HG03097 (cell line): Measurements from ENCODE around the gene RXRA.
A peak's percentile ranks its signal among the peaks of the same experiment; 100 is the strongest.

Experiments used
- ATAC-seq: cut with Tn5 transposase; IDR thresholded peaks from one replicate; pipeline ENCODE4 v1.9.1; 2021; ENCODE audit not compliant: unreplicated experiment, low FRiP score

The RXRA gene

GRCh38 chr9:134393582-134394280, 67.5 kb downstream of the RXRA start:
- ATAC-seq: no peak

DNA sequence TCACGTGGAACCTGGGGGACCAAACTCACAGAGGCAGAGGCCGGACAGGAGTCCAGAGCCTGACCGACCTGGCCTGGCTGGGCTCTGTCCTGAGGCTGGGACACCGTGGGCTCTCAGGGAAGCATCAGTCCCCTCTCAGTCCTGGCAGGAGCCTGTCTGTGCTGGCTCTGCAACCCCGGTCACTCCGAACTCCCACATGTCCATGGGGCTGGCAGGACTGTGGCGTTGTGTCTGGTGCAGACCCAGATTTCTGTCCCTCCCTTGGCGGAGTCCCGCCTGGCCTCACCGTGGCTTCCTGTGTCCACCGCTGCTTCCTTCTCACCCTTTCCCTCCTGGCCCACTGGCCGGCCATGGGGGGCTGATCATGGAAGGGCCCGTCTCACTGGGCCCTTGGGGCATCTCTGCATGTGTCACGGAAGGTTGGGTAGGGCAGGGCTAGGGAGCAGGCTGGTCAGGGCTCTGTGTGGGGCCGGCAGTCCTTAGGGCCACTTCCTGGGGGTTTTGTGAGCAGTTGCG, 68.8 kb downstream of the RXRA start:
- no peak for ATAC-seq

GRCh38 chr9:134395737-134396257, 69.5 kb downstream of the RXRA start:
- no peak for ATAC-seq

- peak; percentile 32 for ATAC-seq
Observed at GRCh38 chr9:134396258-134396742, 70.0 kb downstream of the RXRA start.

DNA sequence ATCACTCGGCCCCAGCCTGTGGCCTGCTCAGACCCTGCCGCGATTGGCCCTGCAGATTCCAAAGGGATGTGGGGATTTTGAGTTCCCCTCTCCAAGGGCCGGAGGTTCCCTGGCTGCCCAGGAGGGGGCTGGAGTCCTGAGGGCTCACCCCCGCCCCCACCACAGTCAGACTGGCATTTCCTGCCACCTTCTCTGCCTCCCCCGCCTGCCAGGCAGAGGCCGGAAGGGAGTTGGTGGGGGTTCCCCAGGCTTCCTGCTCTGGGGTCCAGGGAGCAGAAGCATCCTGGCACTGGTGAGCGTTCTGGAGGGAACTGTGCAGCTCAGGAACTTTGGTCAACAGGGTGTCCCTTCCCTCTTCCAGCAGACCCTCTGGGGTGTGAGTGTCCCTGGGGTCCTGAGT, 70.6 kb downstream of the RXRA start:
- no peak for ATAC-seq

- no peak for ATAC-seq
Observed at GRCh38 chr9:134398756-134399155, 72.5 kb downstream of the RXRA start.

DNA sequence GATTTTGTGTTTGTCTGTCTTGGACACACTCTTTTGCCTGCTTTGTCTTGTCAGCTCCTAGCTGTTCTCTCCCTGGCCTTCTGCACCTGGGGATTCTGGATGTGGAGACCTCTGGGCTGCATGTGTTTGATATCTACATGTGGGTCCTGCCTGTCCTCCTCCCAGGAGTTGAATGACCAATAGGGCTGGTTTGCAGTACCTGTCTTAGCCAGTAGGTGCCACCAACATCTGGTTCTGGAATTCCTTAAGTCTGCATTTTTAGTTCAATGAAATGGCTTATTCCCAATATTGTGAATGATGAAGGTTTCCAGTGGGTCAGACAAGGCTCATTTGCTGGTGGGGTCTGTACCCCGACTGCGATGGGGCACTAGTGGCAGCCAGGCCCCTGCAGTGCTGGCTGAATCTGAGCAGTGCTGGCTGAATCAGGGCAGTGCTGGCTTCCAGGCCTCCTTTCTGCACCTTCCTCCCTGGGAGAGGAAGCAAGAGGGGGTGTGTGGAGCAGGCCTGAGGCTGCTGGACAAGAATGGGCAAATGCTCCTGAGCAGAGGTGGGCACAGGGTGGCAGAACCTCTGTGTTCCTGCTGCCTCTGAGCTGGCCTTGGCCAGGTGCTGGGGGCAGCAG, 73.3 kb downstream of the RXRA start:
- no peak for ATAC-seq

DNA sequence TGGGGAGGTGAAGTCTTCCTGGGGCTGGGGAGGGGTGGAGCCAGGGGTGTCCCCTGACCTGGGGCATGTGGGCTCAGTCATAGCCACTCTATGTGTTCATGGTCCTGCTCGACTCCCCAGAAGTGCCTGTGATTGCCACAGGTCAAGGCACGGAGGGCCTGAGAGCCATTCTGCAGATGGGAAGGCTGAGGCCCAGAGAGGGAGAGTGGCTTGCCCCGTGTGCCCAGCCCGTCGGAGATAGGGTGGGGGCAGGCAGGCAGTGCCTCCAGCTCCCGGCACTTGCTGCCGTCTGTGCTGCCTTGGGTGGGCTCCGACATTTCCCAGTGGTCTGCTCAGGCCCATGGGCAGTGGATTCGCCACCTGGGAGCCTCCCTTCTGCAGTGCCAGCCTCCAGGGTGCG, 74.0 kb downstream of the RXRA start:
- ATAC-seq: no peak

- ATAC-seq: no peak
Observed at GRCh38 chr9:134401391-134401790, 75.1 kb downstream of the RXRA start.

GRCh38 chr9:134402182-134402581, 75.9 kb downstream of the RXRA start:
- ATAC-seq: no peak

GRCh38 chr9:134403292-134403681, 77.0 kb downstream of the RXRA start:
- no peak for ATAC-seq

- ATAC-seq: no peak
Observed at GRCh38 chr9:134403682-134404301, 77.5 kb downstream of the RXRA start.

GRCh38 chr9:134404376-134405358, 78.4 kb downstream of the RXRA start:
- no peak for ATAC-seq

DNA sequence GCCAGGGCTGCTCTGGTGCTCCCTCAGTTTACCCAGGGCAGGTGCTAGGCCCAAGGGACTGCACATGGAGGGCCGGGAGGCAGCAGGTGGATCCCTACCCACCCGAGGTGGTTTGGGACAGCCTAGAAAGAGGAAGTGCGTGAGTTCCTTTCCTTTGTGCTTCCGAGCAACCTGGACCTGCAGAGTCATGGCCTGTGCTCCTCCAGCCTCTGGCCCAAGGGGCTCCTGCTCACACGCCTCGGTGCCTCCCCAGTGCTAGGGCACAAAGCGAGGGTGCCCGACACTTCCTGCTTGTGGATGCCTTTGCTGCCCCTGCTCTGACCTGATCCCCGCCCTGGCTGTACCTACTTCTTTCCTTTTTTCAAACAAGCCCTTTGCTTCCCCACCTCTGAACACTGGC, 79.3 kb downstream of the RXRA start:
- no peak for ATAC-seq

DNA sequence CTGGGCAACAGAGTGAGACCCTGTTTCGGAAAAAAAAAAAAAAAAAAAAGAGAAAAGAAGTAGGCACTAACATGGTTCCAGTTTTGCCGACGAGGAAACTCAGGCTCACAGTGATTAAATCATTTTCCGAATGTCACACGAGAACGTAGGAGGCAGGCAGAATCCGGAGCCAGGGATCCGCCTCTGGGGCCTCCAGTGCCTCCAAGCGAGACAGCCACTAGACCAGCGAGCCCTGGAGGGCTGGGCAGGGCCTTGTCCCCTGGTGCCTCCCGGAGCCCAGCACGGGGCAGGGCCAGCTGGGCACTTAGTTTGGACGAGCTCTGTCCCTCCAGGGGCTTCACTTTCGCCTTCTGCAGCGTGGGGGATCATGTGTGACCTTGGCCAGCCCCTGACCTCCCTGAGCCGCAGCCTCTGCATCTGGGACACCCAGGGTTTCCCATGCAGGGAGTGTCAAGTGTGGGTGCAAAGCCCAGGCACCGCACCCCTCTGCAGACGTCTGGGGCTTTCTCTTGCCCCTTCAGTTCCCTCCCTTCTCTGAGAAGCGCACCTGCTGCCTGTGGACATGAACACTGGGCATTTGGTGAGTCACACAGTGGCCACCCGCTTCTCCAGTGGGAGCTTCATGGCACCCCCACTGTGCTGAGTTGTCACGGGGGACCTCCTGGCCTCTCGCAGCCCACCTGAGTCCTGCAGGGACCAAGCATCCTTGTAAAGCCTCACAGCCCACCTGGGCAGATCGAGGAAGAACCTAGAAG, 80.3 kb downstream of the RXRA start:
- ATAC-seq: no peak

DNA sequence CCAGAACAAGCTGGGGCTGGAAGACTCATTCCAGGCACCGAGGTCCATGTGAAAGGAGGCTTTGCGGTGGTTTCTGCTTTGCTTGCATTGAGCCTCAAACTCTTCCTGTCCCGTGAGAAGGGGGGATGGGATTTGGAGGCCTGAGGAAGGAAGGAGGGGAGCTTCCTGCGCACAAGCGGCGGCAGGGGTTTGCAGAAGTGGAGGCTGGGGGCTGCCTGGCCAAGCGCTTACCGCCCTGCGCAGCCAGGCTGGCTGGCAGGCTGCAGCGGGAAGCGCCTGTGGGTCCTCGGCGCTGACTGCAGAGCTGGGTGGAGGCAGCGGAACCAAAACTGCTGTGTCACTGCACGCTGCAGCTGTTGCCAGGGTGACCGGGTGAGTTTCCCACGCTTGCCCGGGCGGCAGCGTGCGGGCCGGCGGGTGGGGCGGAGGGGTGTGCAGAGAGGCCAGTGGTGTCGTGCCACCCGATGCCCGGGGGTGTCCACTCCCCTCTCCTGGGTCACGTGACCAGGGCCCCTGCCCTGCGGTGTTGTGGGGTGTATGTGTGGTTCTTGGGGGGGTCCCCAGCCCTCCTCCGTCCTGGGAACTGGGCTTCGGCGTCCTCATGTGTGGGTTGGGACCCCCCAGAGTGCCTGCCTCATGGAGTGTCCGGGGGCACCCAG, 81.0 kb downstream of the RXRA start:
- ATAC-seq: peak; percentile 50

GRCh38 chr9:134408389-134408788, 82.1 kb downstream of the RXRA start:
- no peak for ATAC-seq

GRCh38 chr9:134408939-134409737, 82.9 kb downstream of the RXRA start:
- no peak for ATAC-seq
